ENCODE results near the gene UTS2R.
A peak's percentile ranks its signal among the peaks of the same experiment; 100 is the strongest.
"Not testable (repeated sequence)": the region's sequence is repeated elsewhere in the genome, so short reads cannot be mapped to it uniquely, and the experiment has no call there.

The UTS2R gene

GRCh38 chr17:82403662-82404660 lies 32.4 kb downstream of the UTS2R start:
- DNase-seq (ENCODE audit: insufficient read length, low spot score) (no peak), FAIRE-seq (no peak)
- TF ChIP-seq POLR2A (IDR thresholded peaks at IDR 0.05; ENCODE audit: low read depth, low read length), result no peak

GRCh38 chr17:82405051-82405450 lies 33.5 kb downstream of the UTS2R start:
- DNase-seq (ENCODE audit: insufficient read length, low spot score) (no peak), FAIRE-seq (no peak)
- TF ChIP-seq POLR2A (IDR thresholded peaks at IDR 0.05; ENCODE audit: low read depth, low read length), result no peak

GRCh38 chr17:82406131-82406671 lies 34.6 kb downstream of the UTS2R start:
- no peak for TF ChIP-seq POLR2A (IDR thresholded peaks at IDR 0.05; ENCODE audit: low read depth, low read length)
- DNase-seq (ENCODE audit: insufficient read length, low spot score) (no peak), FAIRE-seq (no peak)

- TF ChIP-seq POLR2A (IDR thresholded peaks at IDR 0.05; ENCODE audit: low read depth, low read length), result no peak
- peak; percentile 43 for FAIRE-seq
- peak; percentile 85 for DNase-seq (ENCODE audit: insufficient read length, low spot score)
These were observed 35.7 kb downstream of the UTS2R start for GRCh38 chr17:82407255-82407654.

- DNase-seq (ENCODE audit: insufficient read length, low spot score), result no peak
- FAIRE-seq, result no peak
- no peak for TF ChIP-seq POLR2A (IDR thresholded peaks at IDR 0.05; ENCODE audit: low read depth, low read length)
These were observed 36.8 kb downstream of the UTS2R start for GRCh38 chr17:82408288-82408937.

GRCh38 chr17:82408938-82409318 lies 37.4 kb downstream of the UTS2R start:
- DNase-seq (ENCODE audit: insufficient read length, low spot score) (no peak), FAIRE-seq (no peak)
- TF ChIP-seq POLR2A (IDR thresholded peaks at IDR 0.05; ENCODE audit: low read depth, low read length), result no peak

- FAIRE-seq (no peak), DNase-seq (ENCODE audit: insufficient read length, low spot score) (no peak)
- no peak for TF ChIP-seq POLR2A (IDR thresholded peaks at IDR 0.05; ENCODE audit: low read depth, low read length)
These were observed 38.6 kb downstream of the UTS2R start for GRCh38 chr17:82410014-82410716.

- DNase-seq (ENCODE audit: insufficient read length, low spot score) (no peak), FAIRE-seq (no peak)
- TF ChIP-seq POLR2A (IDR thresholded peaks at IDR 0.05; ENCODE audit: low read depth, low read length), result no peak
These were observed 40.0 kb downstream of the UTS2R start for GRCh38 chr17:82411396-82412053.

GRCh38 chr17:82412081-82412480 lies 40.5 kb downstream of the UTS2R start:
- DNase-seq (ENCODE audit: insufficient read length, low spot score); FAIRE-seq: not testable (repeated sequence)

- no peak for TF ChIP-seq POLR2A (IDR thresholded peaks at IDR 0.05; ENCODE audit: low read depth, low read length)
- FAIRE-seq (no peak), DNase-seq (ENCODE audit: insufficient read length, low spot score) (no peak)
These were observed 41.3 kb downstream of the UTS2R start for GRCh38 chr17:82412535-82413520.

- no peak for TF ChIP-seq POLR2A (IDR thresholded peaks at IDR 0.05; ENCODE audit: low read depth, low read length)
- FAIRE-seq (no peak), DNase-seq (ENCODE audit: insufficient read length, low spot score) (peak; percentile 67)
These were observed 43.1 kb downstream of the UTS2R start for GRCh38 chr17:82414548-82415281.

- FAIRE-seq, result no peak
- no peak for DNase-seq (ENCODE audit: insufficient read length, low spot score)
- no peak for TF ChIP-seq POLR2A (IDR thresholded peaks at IDR 0.05; ENCODE audit: low read depth, low read length)
These were observed 43.8 kb downstream of the UTS2R start for GRCh38 chr17:82415336-82415735.
